Measurements from ENCODE around the gene ASCL5.

The ASCL5 gene

GRCh38 chr1:201084295-201084694 lies 42.7 kb downstream of the ASCL5 start:
- DNase-seq (ENCODE audit: low spot score): no peak

GRCh38 chr1:201083741-201084140 lies 43.2 kb downstream of the ASCL5 start:
- no peak for DNase-seq (ENCODE audit: low spot score)

GRCh38 chr1:201080135-201080534 lies 46.8 kb downstream of the ASCL5 start:
- no peak for DNase-seq (ENCODE audit: low spot score)

- DNase-seq (ENCODE audit: low spot score): no peak
Measured at GRCh38 chr1:201077736-201078135, 49.2 kb downstream of the ASCL5 start.

GRCh38 chr1:201077116-201077515 lies 49.9 kb downstream of the ASCL5 start:
- DNase-seq (ENCODE audit: low spot score): no peak

- DNase-seq (ENCODE audit: low spot score): no peak
Measured at GRCh38 chr1:201076092-201076491, 50.9 kb downstream of the ASCL5 start.

GRCh38 chr1:201074018-201074417 lies 53.0 kb downstream of the ASCL5 start:
- DNase-seq (ENCODE audit: low spot score): no peak

- DNase-seq (ENCODE audit: low spot score): no peak
Measured at GRCh38 chr1:201072922-201073321, 54.1 kb downstream of the ASCL5 start.

GRCh38 chr1:201072149-201072548 lies 54.8 kb downstream of the ASCL5 start:
- no peak for DNase-seq (ENCODE audit: low spot score)

- no peak for DNase-seq (ENCODE audit: low spot score)
Measured at GRCh38 chr1:201069636-201070035, 57.3 kb downstream of the ASCL5 start.

- no peak for DNase-seq (ENCODE audit: low spot score)
Measured at GRCh38 chr1:201068976-201069375, 58.0 kb downstream of the ASCL5 start.

- DNase-seq (ENCODE audit: low spot score): no peak
Measured at GRCh38 chr1:201066986-201067385, 60.0 kb downstream of the ASCL5 start.

- DNase-seq (ENCODE audit: low spot score): no peak
Measured at GRCh38 chr1:201065686-201066085, 61.3 kb downstream of the ASCL5 start.

GRCh38 chr1:201064806-201065205 lies 62.2 kb downstream of the ASCL5 start:
- DNase-seq (ENCODE audit: low spot score): no peak
